K562 (cell line): ENCODE data around the gene CUX1. TPM values are rescaled to one million over a fixed set of nuclear protein-coding genes. Genes with fewer than 3 reads are reported as not detected.
A peak's percentile ranks its signal among the peaks of the same experiment; 100 is the strongest.

Experiments
- BRD9 ChIP-seq: fragments of 450-650 bp; IDR thresholded peaks from 2 replicates; pipeline ENCODE4 v1.6.1; 2018; ENCODE audit warnings: low read depth; ENCODE audit not compliant: partially characterized antibody
- CBX3 ChIP-seq, 2 experiments: IDR thresholded peaks; 1 replicate in 1 of 2; 2 replicates in 1 of 2; pipeline ENCODE4 v1.6.1; 2012; ENCODE audit warnings: inconsistent platforms in 2 of 2, low read length in 2 of 2, borderline replicate concordance in 1 of 2, control low read depth in 1 of 2
- HSF4 ChIP-seq: fragments of 250-450 bp; sonication (Bioruptor Pico); IDR thresholded peaks from 2 replicates; pipeline ENCODE4 v2.1.2; 2022; ENCODE audit warnings: mild to moderate bottlenecking, moderate library complexity, borderline replicate concordance
- KDM1A ChIP-seq, 2 experiments: fragments of 450-650 bp; IDR thresholded peaks; 2 replicates each; pipeline ENCODE4 v1.6.1; 2016; ENCODE audit warnings: mild to moderate bottlenecking in 2 of 2
- KLF16 ChIP-seq: IDR thresholded peaks from 2 replicates; pipeline ENCODE4 v1.6.1; 2016; ENCODE audit warnings: antibody characterized with exemption
- LCOR ChIP-seq: sonication (generic); formaldehyde crosslinking; IDR thresholded peaks from 2 replicates; pipeline ENCODE4 v1.8.0; 2022; ENCODE audit warnings: mild to moderate bottlenecking, missing genetic modification reagents
- NKRF ChIP-seq: fragments of 450-650 bp; IDR thresholded peaks from 2 replicates; pipeline ENCODE4 v1.6.1; 2016; ENCODE audit warnings: borderline replicate concordance
- POLR2G ChIP-seq: fragments of 200-400 bp; formaldehyde crosslinking; IDR thresholded peaks from 2 replicates; pipeline ENCODE4 v1.6.1; 2017; ENCODE audit warnings: low read depth, mild to moderate bottlenecking, antibody characterized with exemption, low read length, moderate library complexity
- PRDM10 ChIP-seq: fragments of 450-650 bp; IDR thresholded peaks from 2 replicates; pipeline ENCODE4 v1.6.1; 2018; ENCODE audit not compliant: partially characterized antibody
- RBM25 ChIP-seq: fragments of 200-400 bp; formaldehyde crosslinking; IDR thresholded peaks from 2 replicates; pipeline ENCODE4 v1.6.1; 2018; ENCODE audit warnings: low read length, low read depth, moderate library complexity; ENCODE audit not compliant: severe bottlenecking
- RNF2 ChIP-seq: sonication (generic); IDR thresholded peaks from 2 replicates; pipeline ENCODE4 v1.6.1; 2016
- SMAD1 ChIP-seq: fragments of 150-350 bp; IDR thresholded peaks from 2 replicates; pipeline ENCODE4 v1.6.1; 2014; ENCODE audit warnings: low read length, low read depth; ENCODE audit not compliant: partially characterized antibody
- SUPT5H ChIP-seq: fragments of 450-650 bp; IDR thresholded peaks from 2 replicates; pipeline ENCODE4 v1.6.1; 2016
- TBL1XR1 ChIP-seq, 2 experiments: IDR thresholded peaks; 2 replicates each; pipeline ENCODE4 v1.6.1; 2012; ENCODE audit warnings: improper control_type of control experiment in 2 of 2, low read length in 2 of 2, mild to moderate bottlenecking in 1 of 2
- YBX1 ChIP-seq: fragments of 450-650 bp; IDR thresholded peaks from 2 replicates; pipeline ENCODE4 v1.7.1; 2016; ENCODE audit warnings: mild to moderate bottlenecking
- YY1 ChIP-seq, 3 experiments: IDR thresholded peaks; 2 replicates each; pipeline ENCODE4 v1.6.1; 2011; ENCODE audit warnings: low read length in 2 of 3, mild to moderate bottlenecking in 2 of 3, moderate library complexity in 2 of 3, borderline replicate concordance in 1 of 3, control low read depth in 1 of 3, low read depth in 1 of 3; ENCODE audit not compliant: insufficient read depth in 3 of 3, insufficient replicate concordance in 2 of 3, control insufficient read depth in 1 of 3, insufficient read length in 1 of 3; ENCODE audit errors: extremely low read depth in 1 of 3
- ZBTB1 ChIP-seq: sonication (generic); formaldehyde crosslinking; IDR thresholded peaks from 2 replicates; pipeline ENCODE4 v1.8.1; 2023; ENCODE audit warnings: missing genetic modification reagents, low read depth, mild to moderate bottlenecking, borderline replicate concordance
- ZKSCAN3 ChIP-seq: fragments of 250-450 bp; sonication (Bioruptor Pico); IDR thresholded peaks from 2 replicates; pipeline ENCODE4 v1.4.0; 2020
- ZNF184 ChIP-seq: sonication (generic); formaldehyde crosslinking; IDR thresholded peaks from 2 replicates; pipeline ENCODE4 v1.5.0; 2020; ENCODE audit warnings: missing genetic modification reagents
- ZNF274 ChIP-seq: IDR thresholded peaks from 2 replicates; pipeline ENCODE4 v1.6.1; 2011; ENCODE audit warnings: low read depth, mild to moderate bottlenecking, low read length, moderate library complexity, borderline replicate concordance
- ZNF354B ChIP-seq: fragments of 250-450 bp; sonication (Bioruptor Pico); IDR thresholded peaks from 2 replicates; pipeline ENCODE4 v1.4.0; 2020
- ZNF507 ChIP-seq: conservative IDR thresholded peaks from 2 replicates; pipeline ENCODE4 v1.6.1; 2017; ENCODE audit warnings: missing genetic modification characterization, missing compliant biosample characterization
- polyA plus RNA-seq, 8 experiments: library from polyadenylated mRNA; depleted of rRNA in 4 of 8; stranded (reverse) in 5 of 8; unstranded in 3 of 8; fragments of >200 nt; fragmentation: Nextera tagmentation in 2 of 8; fragmentation: Illumina TruSeq in 1 of 8; extraction: Ambion mirVana in 2 of 8; extraction: Trizol in 1 of 8; gene quantifications; 2 replicates each; pipeline versions ENCODE4 v1.2.1 to v1.2.3, GENCODE V29; 2011 to 2014; ENCODE audit warnings: inconsistent platforms in 1 of 8, missing spikeins in 1 of 8
- total RNA-seq, 7 experiments: library from RNA; depleted of rRNA in 6 of 7; stranded (reverse); fragments of >200 nt in 6 of 7; fragmentation: Illumina TruSeq in 2 of 7; extraction: Trizol in 2 of 7; gene quantifications; 2 replicates each; pipeline versions ENCODE4 v1.2.1 to v1.2.3, GENCODE V29; 2011 to 2021; ENCODE audit warnings: low replicate concordance in 1 of 7

Gene CUX1
- total and polyA plus RNA-seq, 9 of the 15 experiments (the other 6 are each of a cell fraction or from before 2014, with no cell fraction given): 3.6 to 55.3 (median 25.2) TPM

- no peak; the same call in 1 of the 2 replicates for TF ChIP-seq ZBTB1 (CRISPR knock-in tag)
- 0 out of 2 replicates have a peak, but pooled peaks have one; percentile 24 for TF ChIP-seq POLR2G
- 0 out of 2 replicates have a peak, but pooled peaks have one; percentile 25 for TF ChIP-seq LCOR
- peak in 1 of 2 experiments; percentile 83; a peak in 1 of 3 replicates for TF ChIP-seq CBX3 (IDR thresholded peaks at IDR 0.05; ENCODE audit: borderline replicate concordance in 1 of 2, low read length in 2 of 2)
- TF ChIP-seq KDM1A (IDR thresholded peaks at IDR 0.05): no peak
- TF ChIP-seq SUPT5H: 0 out of 2 replicates have a peak, but pooled peaks have one; percentile 25
- TF ChIP-seq YBX1: no peak
- no peak for TF ChIP-seq ZNF354B
- TF ChIP-seq NKRF: no peak
- no peak for TF ChIP-seq ZKSCAN3 (CRISPR knock-in tag)
- 0 out of 2 replicates have a peak, but pooled peaks have one; percentile 13 for TF ChIP-seq KLF16
- no peak for TF ChIP-seq ZNF507
- no peak for TF ChIP-seq PRDM10
- peak; percentile 89 for TF ChIP-seq RNF2
- peak; percentile 71 for TF ChIP-seq BRD9
- no peak for TF ChIP-seq HSF4 (CRISPR knock-in tag)
- TF ChIP-seq ZNF184 (CRISPR knock-in tag): no peak
- TF ChIP-seq RBM25: no peak
- no peak for TF ChIP-seq YY1 (IDR thresholded peaks at IDR 0.05; ENCODE audit: borderline replicate concordance in 1 of 3, control insufficient read depth in 1 of 3, extremely low read depth in 1 of 3, insufficient read depth in 3 of 3, insufficient read length in 1 of 3, insufficient replicate concordance in 2 of 3, low read depth in 1 of 3, low read length in 2 of 3)
- TF ChIP-seq ZNF274: no peak
- TF ChIP-seq TBL1XR1 (IDR thresholded peaks at IDR 0.05; ENCODE audit: low read length in 2 of 2): no peak
- peak; percentile 40 for TF ChIP-seq SMAD1
Measured at GRCh38 chr7:101862280-101863220, 45.1 kb downstream of the CUX1 start (continued).
